GM06990 (cell line): ENCODE data around the gene FOXP3.

ENCODE experiments used
- DNase-seq: peaks from one replicate; pipeline ENCODE4 v3.0.0-alpha.2; 2011; ENCODE audit not compliant: insufficient read length; ENCODE audit errors: extremely low read depth
- H3K27me3 ChIP-seq: replicated peaks from 2 replicates; pipeline ENCODE4 v1.6.0; 2011; ENCODE audit warnings: low read length; ENCODE audit not compliant: control insufficient read depth, insufficient read depth
- H3K36me3 ChIP-seq: 2 replicates; pipeline ENCODE4 v1.5.1; 2011; ENCODE audit warnings: low read length; ENCODE audit not compliant: control insufficient read depth, insufficient read depth
- H3K4me3 ChIP-seq: replicated peaks from 2 replicates; pipeline ENCODE4 v1.5.1; 2011; ENCODE audit warnings: low read depth, mild to moderate bottlenecking, control low read depth, low read length
- CTCF ChIP-seq: IDR thresholded peaks from 2 replicates; pipeline ENCODE4 v1.5.1; 2011; ENCODE audit warnings: low read length, control low read depth, mild to moderate bottlenecking, inconsistent platforms; ENCODE audit not compliant: insufficient read depth, poor library complexity, severe bottlenecking

FOXP3 gene

GRCh38 chrX:49247346-49247745, 17.2 kb downstream of the FOXP3 start:
- peaks cover 1% of the 10 kb centered on the region for H3K36me3 ChIP-seq
- DNase-seq, result no peak
- H3K27me3 ChIP-seq, result no peaks in the 10 kb centered on the region
- H3K4me3 ChIP-seq, result no peak overlapping the region
- TF ChIP-seq CTCF, result no peak

- H3K27me3 ChIP-seq, result no peaks in the 10 kb centered on the region
- no peak for DNase-seq
- no peak for TF ChIP-seq CTCF
- H3K36me3 ChIP-seq, result peaks cover 1% of the 10 kb centered on the region
- H3K4me3 ChIP-seq, result no peak overlapping the region
Observed at GRCh38 chrX:49246541-49246940, 18.0 kb downstream of the FOXP3 start.

- no peak for DNase-seq
- H3K36me3 ChIP-seq, result peaks cover 1% of the 10 kb centered on the region
- no peak for TF ChIP-seq CTCF
- no peak overlapping the region for H3K4me3 ChIP-seq
- no peaks in the 10 kb centered on the region for H3K27me3 ChIP-seq
Observed at GRCh38 chrX:49244207-49244606, 20.3 kb downstream of the FOXP3 start.

- DNase-seq, result no peak
- no peak for TF ChIP-seq CTCF
- Histone ChIP-seq H3K36me3 (peaks cover 1% of the 10 kb centered on the region), H3K27me3 (no peaks in the 10 kb centered on the region), H3K4me3 (no peak overlapping the region)
Observed at GRCh38 chrX:49243166-49243565, 21.3 kb downstream of the FOXP3 start.

GRCh38 chrX:49242545-49243066, 21.9 kb downstream of the FOXP3 start:
- TF ChIP-seq CTCF, result no peak
- Histone ChIP-seq H3K27me3 (no peaks in the 10 kb centered on the region), H3K36me3 (peaks cover 1% of the 10 kb centered on the region), H3K4me3 (no peak overlapping the region)
- DNase-seq, result no peak

- no peak for TF ChIP-seq CTCF
Observed at GRCh38 chrX:49238735-49239134, 25.8 kb downstream of the FOXP3 start.

More at GRCh38 chrX:49238735-49239134, 25.8 kb downstream of the FOXP3 start:
- Histone ChIP-seq H3K4me3 (no peak overlapping the region), H3K36me3 (peaks cover 1% of the 10 kb centered on the region), H3K27me3 (no peaks in the 10 kb centered on the region)
- DNase-seq, result no peak
